NCI-H69 (cell line): ENCODE results near the gene NOTCH1.
A peak's percentile ranks its signal among the peaks of the same experiment; 100 is the strongest.

Experiments
- DNase-seq: peaks from one replicate; lab custom pipeline; 2025; lab: John Stamatoyannopoulos, UW

The NOTCH1 gene

GRCh38 chr9:136531904-136532798 lies 13.7 kb downstream of the NOTCH1 start:
- DNase-seq, result no peak

GRCh38 chr9:136531186-136531903 lies 14.5 kb downstream of the NOTCH1 start:
- DNase-seq, result no peak

- DNase-seq, result no peak
These were observed 15.3 kb downstream of the NOTCH1 start for GRCh38 chr9:136530461-136531089.

GRCh38 chr9:136529516-136530460 lies 16.1 kb downstream of the NOTCH1 start:
- DNase-seq, result no peak

- DNase-seq, result no peak
These were observed 17.0 kb downstream of the NOTCH1 start for GRCh38 chr9:136528716-136529341.

- DNase-seq, result peak; percentile 96
These were observed 17.8 kb downstream of the NOTCH1 start for GRCh38 chr9:136527721-136528710.

- peak; percentile 38 for DNase-seq
These were observed 18.7 kb downstream of the NOTCH1 start for GRCh38 chr9:136527131-136527530.

- peak; percentile 88 for DNase-seq
These were observed 19.2 kb downstream of the NOTCH1 start for GRCh38 chr9:136526625-136527066.

- peak; percentile 69 for DNase-seq
These were observed 19.9 kb downstream of the NOTCH1 start for GRCh38 chr9:136525841-136526499.

GRCh38 chr9:136525207-136525606 lies 20.6 kb downstream of the NOTCH1 start:
- DNase-seq, result peak; percentile 31

GRCh38 chr9:136522314-136523237 lies 23.3 kb downstream of the NOTCH1 start:
- no peak for DNase-seq

GRCh38 chr9:136521537-136521936 lies 24.3 kb downstream of the NOTCH1 start:
- no peak for DNase-seq

- DNase-seq, result peak; percentile 82
These were observed 25.8 kb downstream of the NOTCH1 start for GRCh38 chr9:136520053-136520540.

- DNase-seq, result no peak
These were observed 26.4 kb downstream of the NOTCH1 start for GRCh38 chr9:136519263-136520052.

- no peak for DNase-seq
These were observed 27.2 kb downstream of the NOTCH1 start for GRCh38 chr9:136518623-136519022.

GRCh38 chr9:136517950-136518349 lies 27.9 kb downstream of the NOTCH1 start:
- DNase-seq, result no peak
